GM23338 (cell line): ENCODE measurements around the gene CHCHD6. TPM values are rescaled to one million over a fixed set of nuclear protein-coding genes. Genes with fewer than 3 reads are reported as not detected.

Experiments used
- ATAC-seq: fragments of 200-7000 bp; cut with Tn5 transposase; 3 replicates; pipeline ENCODE4 v1.9.1; 2020
- DNase-seq: peaks from one replicate; pipeline ENCODE4 v3.0.0-alpha.2; 2015; ENCODE audit warnings: low spot score
- H2AFZ ChIP-seq: fragments of 200-600 bp; sonication (generic); 2 replicates; pipeline ENCODE4 v1.8.0; 2016; ENCODE audit warnings: antibody characterized with exemption, mild to moderate bottlenecking, moderate library complexity
- H3F3A ChIP-seq: fragments of 200-600 bp; sonication (generic); replicated peaks from 2 replicates; pipeline ENCODE4 v1.8.0; 2017; ENCODE audit warnings: antibody characterized with exemption, mixed run types, low read depth
- H3K27ac ChIP-seq: fragments of 200-600 bp; sonication (generic); 2 replicates; pipeline ENCODE4 v1.6.1; 2016; ENCODE audit warnings: low read depth
- H3K27me3 ChIP-seq: fragments of 200-600 bp; sonication (generic); 2 replicates; pipeline ENCODE4 v1.8.0; 2016; ENCODE audit warnings: mild to moderate bottlenecking, mixed run types, moderate library complexity; ENCODE audit not compliant: insufficient read depth
- H3K36me3 ChIP-seq: fragments of 200-600 bp; sonication (generic); 2 replicates; pipeline ENCODE4 v1.8.0; 2016; ENCODE audit warnings: mild to moderate bottlenecking; ENCODE audit not compliant: insufficient read depth
- H3K4me1 ChIP-seq: fragments of 200-600 bp; sonication (generic); 2 replicates; pipeline ENCODE4 v1.8.0; 2016; ENCODE audit warnings: mild to moderate bottlenecking, moderate library complexity; ENCODE audit not compliant: insufficient read depth
- H3K4me2 ChIP-seq: fragments of 200-600 bp; sonication (generic); 2 replicates; pipeline ENCODE4 v1.7.1; 2017; ENCODE audit warnings: mixed run types
- H3K4me3 ChIP-seq: fragments of 200-600 bp; sonication (generic); 2 replicates; pipeline ENCODE4 v1.6.1; 2016; ENCODE audit warnings: mixed run types
- H3K79me2 ChIP-seq: fragments of 200-600 bp; sonication (generic); replicated peaks from 2 replicates; pipeline ENCODE4 v1.8.0; 2017; ENCODE audit warnings: mild to moderate bottlenecking; ENCODE audit not compliant: insufficient read depth
- H3K9me2 ChIP-seq: fragments of 200-600 bp; sonication (generic); 2 replicates; pipeline ENCODE4 v1.8.0; 2017; ENCODE audit not compliant: insufficient read depth
- H4K20me1 ChIP-seq: fragments of 200-600 bp; sonication (generic); replicated peaks from 2 replicates; pipeline ENCODE4 v1.8.0; 2017; ENCODE audit warnings: mild to moderate bottlenecking; ENCODE audit not compliant: insufficient read depth
- H3K27ac Mint-ChIP-seq: 2 replicates; pipeline ENCODE4 v1.8.0; 2020; ENCODE audit warnings: inconsistent platforms, mild to moderate bottlenecking, moderate library complexity, mixed read lengths
- H3K27me3 Mint-ChIP-seq: 3 replicates; pipeline ENCODE4 v1.8.0; 2022; ENCODE audit warnings: low read depth, mild to moderate bottlenecking, moderate library complexity, mixed read lengths, inconsistent platforms; ENCODE audit not compliant: insufficient read depth, poor library complexity
- H3K36me3 Mint-ChIP-seq: 3 replicates; pipeline ENCODE4 v1.8.0; 2021; ENCODE audit warnings: low read depth, mild to moderate bottlenecking, inconsistent platforms, moderate library complexity, mixed read lengths
- H3K4me1 Mint-ChIP-seq: 3 replicates; pipeline ENCODE4 v1.8.0; 2020; ENCODE audit warnings: mild to moderate bottlenecking, inconsistent platforms, mixed read lengths
- H3K4me3 Mint-ChIP-seq: 3 replicates; pipeline ENCODE4 v1.8.0; 2021; ENCODE audit warnings: moderate library complexity, mild to moderate bottlenecking, inconsistent platforms, mixed read lengths
- H3K9me3 Mint-ChIP-seq: 3 replicates; pipeline ENCODE4 v1.8.0; 2020; ENCODE audit warnings: moderate library complexity, mild to moderate bottlenecking, inconsistent platforms, mixed read lengths
- CREB1 ChIP-seq: fragments of 250-450 bp; sonication (Bioruptor Pico); IDR thresholded peaks from 2 replicates; pipeline ENCODE4 v1.5.0; 2020; ENCODE audit warnings: low read depth, mild to moderate bottlenecking, moderate library complexity
- CTCF ChIP-seq, 2 experiments: fragments of 200-600 bp in 1 of 2; sonication (generic) in 1 of 2; conservative IDR thresholded peaks; 2 replicates each; pipeline versions ENCODE4 v1.5.1 to v1.6.1; 2016 to 2017; ENCODE audit warnings: antibody characterized with exemption in 2 of 2, low read depth in 2 of 2, mild to moderate bottlenecking in 2 of 2, moderate library complexity in 1 of 2
- EZH2 ChIP-seq: fragments of 200-600 bp; sonication (generic); IDR thresholded peaks from one replicate; pipeline ENCODE4 v1.8.0; 2017; ENCODE audit warnings: antibody characterized with exemption, mild to moderate bottlenecking, low read depth; ENCODE audit not compliant: unreplicated experiment
- EZH2phosphoT487 ChIP-seq: fragments of 200-600 bp; sonication (generic); IDR thresholded peaks from one replicate; pipeline ENCODE4 v1.8.1; 2018; ENCODE audit warnings: antibody characterized with exemption; ENCODE audit not compliant: unreplicated experiment
- JUNB ChIP-seq: IDR thresholded peaks from one replicate; pipeline ENCODE4 v1.6.1; 2016; ENCODE audit warnings: antibody characterized with exemption; ENCODE audit not compliant: unreplicated experiment
- NANOG ChIP-seq: IDR thresholded peaks from 2 replicates; pipeline ENCODE4 v1.6.1; 2016; ENCODE audit warnings: antibody characterized with exemption, borderline replicate concordance
- POLR2AphosphoS5 ChIP-seq: IDR thresholded peaks from 2 replicates; pipeline ENCODE4 v1.6.1; 2016; ENCODE audit warnings: antibody characterized with exemption, low read depth
- STAT1 ChIP-seq: IDR thresholded peaks from one replicate; pipeline ENCODE4 v1.6.1; 2016; ENCODE audit warnings: antibody characterized with exemption; ENCODE audit not compliant: unreplicated experiment
- ZNF114 ChIP-seq: fragments of 250-450 bp; sonication (Bioruptor Pico); IDR thresholded peaks from 2 replicates; pipeline ENCODE4 v1.5.0; 2020; ENCODE audit warnings: mild to moderate bottlenecking, moderate library complexity
- ZNF331 ChIP-seq: fragments of 250-450 bp; sonication (Bioruptor Pico); IDR thresholded peaks from 2 replicates; pipeline ENCODE4 v1.5.0; 2020; ENCODE audit warnings: low read depth, mild to moderate bottlenecking, moderate library complexity
- polyA plus RNA-seq: library from polyadenylated mRNA; unstranded; fragments of >200 nt; fragmentation: Nextera tagmentation; extraction: Ambion mirVana; gene quantifications from 2 replicates; pipeline ENCODE4 v1.2.1, GENCODE V29; 2016
- total RNA-seq: library from RNA; depleted of rRNA; stranded (reverse); fragments of >200 nt; shearing (Covaris generic); gene quantifications from 2 replicates; pipeline ENCODE4 v1.2.3, GENCODE V29; 2014
- TF ChIP-seq, protein P1 (sequence below): IDR thresholded peaks from one replicate; pipeline ENCODE4 v1.6.1; 2018; ENCODE audit warnings: antibody characterized with exemption; ENCODE audit not compliant: unreplicated experiment

CHCHD6 gene
- total and polyA plus RNA-seq, 2 experiments from 2014 or later: 28.8 to 43.0 TPM

- no peak for TF ChIP-seq EZH2phosphoT487
- TF ChIP-seq STAT1: no peak
- TF ChIP-seq EZH2: no peak
Observed at GRCh38 chr3:126792998-126793397, 89.0 kb downstream of the CHCHD6 start (continued).

- Histone ChIP-seq H3K4me1 (no peaks in the 10 kb centered on the region), H3K4me2 (no peak overlapping the region), H4K20me1 (no peaks in the 10 kb centered on the region), H2AFZ (no peak overlapping the region), H3F3A (no peaks in the 10 kb centered on the region), H3K9me2 (no peaks in the 10 kb centered on the region), H3K36me3 (0 out of 2 replicates have a peak, but pooled peaks cover 3% of the 10 kb centered on the region), H3K27ac (no peak overlapping the region), H3K4me3 (no peak overlapping the region), H3K79me2 (peaks cover under 1% of the 10 kb centered on the region; the same call in 1 of the 2 replicates), H3K27me3 (no peaks in the 10 kb centered on the region)
- H3K9me3 Mint-ChIP-seq: peaks cover 52% of the 10 kb centered on the region
- no peak for DNase-seq
- H3K4me1 Mint-ChIP-seq: peaks cover 9% of the 10 kb centered on the region; the same call in 2 of the 3 replicates
- peaks cover 62% of the 10 kb centered on the region for H3K36me3 Mint-ChIP-seq
- peaks cover 4% of the 10 kb centered on the region for H3K27me3 Mint-ChIP-seq
- ATAC-seq: no peak
- H3K4me3 Mint-ChIP-seq: no peak overlapping the region
- TF ChIP-seq ZNF331 (CRISPR knock-in tag) (no peak), EZH2phosphoT487 (no peak)
- peak overlapping the region; percentile 49; the same call in 1 of the 2 replicates for H3K27ac Mint-ChIP-seq
Observed at GRCh38 chr3:126797563-126797962, 93.5 kb downstream of the CHCHD6 start.

DNA sequence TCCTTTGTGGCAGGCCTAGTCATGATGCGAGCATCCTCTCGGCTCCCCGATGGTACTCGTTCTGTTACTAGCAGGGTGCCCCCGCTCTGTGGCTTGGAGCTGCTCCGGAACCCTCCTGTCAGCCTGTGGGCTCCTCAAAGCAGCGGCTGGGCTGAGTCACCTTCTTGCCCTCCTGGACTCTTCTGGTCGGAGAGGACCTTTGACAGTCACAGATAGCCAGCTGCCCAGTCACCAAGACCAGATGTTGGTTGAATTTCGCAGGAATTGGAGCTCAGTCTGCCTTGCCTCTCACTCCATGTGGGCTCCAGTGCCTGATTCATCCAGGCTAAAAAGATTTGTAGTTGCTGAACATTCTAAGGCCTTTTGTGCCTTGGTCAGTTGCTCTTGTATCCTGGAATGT is 94.5 kb downstream of the CHCHD6 start:
- H3K4me3 Mint-ChIP-seq: no peak overlapping the region
- H3K27me3 Mint-ChIP-seq: peaks cover 4% of the 10 kb centered on the region
- H3K4me1 Mint-ChIP-seq: peaks cover 9% of the 10 kb centered on the region; the same call in 2 of the 3 replicates
- Histone ChIP-seq H3F3A (no peaks in the 10 kb centered on the region), H3K79me2 (no peaks in the 10 kb centered on the region; the same call in 1 of the 2 replicates), H3K27ac (no peak overlapping the region), H3K27me3 (no peaks in the 10 kb centered on the region), H3K4me1 (no peaks in the 10 kb centered on the region), H3K4me3 (no peak overlapping the region), H3K4me2 (no peak overlapping the region), H3K36me3 (0 out of 2 replicates have a peak, but pooled peaks cover 3% of the 10 kb centered on the region), H4K20me1 (no peaks in the 10 kb centered on the region), H2AFZ (no peak overlapping the region), H3K9me2 (no peaks in the 10 kb centered on the region)
- H3K36me3 Mint-ChIP-seq: peaks cover 58% of the 10 kb centered on the region
- H3K27ac Mint-ChIP-seq: no peak overlapping the region
- DNase-seq (no peak), ATAC-seq (no peak)
- H3K9me3 Mint-ChIP-seq: peaks cover 52% of the 10 kb centered on the region
- no peak for TF ChIP-seq CTCF (conservative IDR thresholded peaks at IDR 0.05; ENCODE audit: low read depth in 2 of 2)
- no peak for TF ChIP-seq NANOG
- no peak for TF ChIP-seq POLR2AphosphoS5
- TF ChIP-seq JUNB: no peak
- no peak for TF ChIP-seq ZNF331 (CRISPR knock-in tag)
- no peak for TF ChIP-seq EZH2
- no peak for TF ChIP-seq CREB1
- TF ChIP-seq, protein P1, sequence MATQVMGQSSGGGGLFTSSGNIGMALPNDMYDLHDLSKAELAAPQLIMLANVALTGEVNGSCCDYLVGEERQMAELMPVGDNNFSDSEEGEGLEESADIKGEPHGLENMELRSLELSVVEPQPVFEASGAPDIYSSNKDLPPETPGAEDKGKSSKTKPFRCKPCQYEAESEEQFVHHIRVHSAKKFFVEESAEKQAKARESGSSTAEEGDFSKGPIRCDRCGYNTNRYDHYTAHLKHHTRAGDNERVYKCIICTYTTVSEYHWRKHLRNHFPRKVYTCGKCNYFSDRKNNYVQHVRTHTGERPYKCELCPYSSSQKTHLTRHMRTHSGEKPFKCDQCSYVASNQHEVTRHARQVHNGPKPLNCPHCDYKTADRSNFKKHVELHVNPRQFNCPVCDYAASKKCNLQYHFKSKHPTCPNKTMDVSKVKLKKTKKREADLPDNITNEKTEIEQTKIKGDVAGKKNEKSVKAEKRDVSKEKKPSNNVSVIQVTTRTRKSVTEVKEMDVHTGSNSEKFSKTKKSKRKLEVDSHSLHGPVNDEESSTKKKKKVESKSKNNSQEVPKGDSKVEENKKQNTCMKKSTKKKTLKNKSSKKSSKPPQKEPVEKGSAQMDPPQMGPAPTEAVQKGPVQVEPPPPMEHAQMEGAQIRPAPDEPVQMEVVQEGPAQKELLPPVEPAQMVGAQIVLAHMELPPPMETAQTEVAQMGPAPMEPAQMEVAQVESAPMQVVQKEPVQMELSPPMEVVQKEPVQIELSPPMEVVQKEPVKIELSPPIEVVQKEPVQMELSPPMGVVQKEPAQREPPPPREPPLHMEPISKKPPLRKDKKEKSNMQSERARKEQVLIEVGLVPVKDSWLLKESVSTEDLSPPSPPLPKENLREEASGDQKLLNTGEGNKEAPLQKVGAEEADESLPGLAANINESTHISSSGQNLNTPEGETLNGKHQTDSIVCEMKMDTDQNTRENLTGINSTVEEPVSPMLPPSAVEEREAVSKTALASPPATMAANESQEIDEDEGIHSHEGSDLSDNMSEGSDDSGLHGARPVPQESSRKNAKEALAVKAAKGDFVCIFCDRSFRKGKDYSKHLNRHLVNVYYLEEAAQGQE: no peak
- TF ChIP-seq EZH2phosphoT487: no peak
- TF ChIP-seq STAT1: no peak
- TF ChIP-seq ZNF114 (CRISPR knock-in tag): no peak
